ENCODE results near the gene OR8H3. TPM values are rescaled to one million over a fixed set of nuclear protein-coding genes. Genes with fewer than 3 reads are reported as not detected.
"Not testable (repeated sequence)": the region's sequence is repeated elsewhere in the genome, so short reads cannot be mapped to it uniquely, and the experiment has no call there.

Gene OR8H3, protein sequence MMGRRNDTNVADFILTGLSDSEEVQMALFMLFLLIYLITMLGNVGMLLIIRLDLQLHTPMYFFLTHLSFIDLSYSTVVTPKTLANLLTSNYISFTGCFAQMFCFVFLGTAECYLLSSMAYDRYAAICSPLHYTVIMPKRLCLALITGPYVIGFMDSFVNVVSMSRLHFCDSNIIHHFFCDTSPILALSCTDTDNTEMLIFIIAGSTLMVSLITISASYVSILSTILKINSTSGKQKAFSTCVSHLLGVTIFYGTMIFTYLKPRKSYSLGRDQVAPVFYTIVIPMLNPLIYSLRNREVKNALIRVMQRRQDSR
- not detected in 2 replicates for total RNA-seq (ENCODE audit: low replicate concordance)

DNA sequence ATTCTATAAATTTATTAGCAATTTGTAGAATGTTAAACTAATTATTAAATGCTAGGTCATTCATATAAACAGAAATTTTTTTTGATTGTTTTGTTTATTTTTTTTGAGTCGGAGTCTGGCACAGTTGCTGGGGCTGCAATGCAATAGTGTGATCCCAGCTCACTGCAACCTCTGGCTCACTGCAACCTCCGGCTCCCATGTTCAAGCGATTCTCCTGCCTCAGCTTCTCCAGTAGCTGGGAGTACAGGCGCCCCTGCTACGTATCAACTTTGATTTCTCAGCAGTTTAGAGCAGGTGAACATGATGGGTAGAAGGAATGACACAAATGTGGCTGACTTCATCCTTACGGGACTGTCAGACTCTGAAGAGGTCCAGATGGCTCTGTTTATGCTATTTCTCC is at the start of gene OR8H3:
Gene OR8H3, plus strand, starts transcription at position 301 of the 400 bp plus-strand sequence. Its CDS starts 0 bp downstream, at position 301.
- DNase-seq (ENCODE audit: low read depth): no peak
- no peak within 1 kb of the TSS for H3K4me3 ChIP-seq (ENCODE audit: low read depth, low read length)
- no peak for TF ChIP-seq CTCF (IDR thresholded peaks at IDR 0.05; ENCODE audit: insufficient read depth, low read length)

GRCh38 chr11:56089697-56090096 is 32.5 kb upstream of the OR8H3 start:
- no peak for TF ChIP-seq CTCF (IDR thresholded peaks at IDR 0.05; ENCODE audit: insufficient read depth, low read length)
- DNase-seq (ENCODE audit: low read depth): no peak
- H3K4me3 ChIP-seq (ENCODE audit: low read depth, low read length): no peak overlapping the region

GRCh38 chr11:56093008-56093407 is 29.2 kb upstream of the OR8H3 start, which contains the start of gene OR8I2:
OR8I2 (plus strand) TSS chr11:56093308; CDS start chr11:56093308, 0 bp downstream.
- TF ChIP-seq CTCF (IDR thresholded peaks at IDR 0.05; ENCODE audit: insufficient read depth, low read length): no peak

GRCh38 chr11:56103210-56103737 is 18.9 kb upstream of the OR8H3 start, which contains the start of gene OR8H2:
OR8H2 (plus strand) TSS chr11:56103687; CDS start chr11:56105043, 1,356 bp downstream.
- TF ChIP-seq CTCF (IDR thresholded peaks at IDR 0.05; ENCODE audit: insufficient read depth, low read length): no peak
- no peak for DNase-seq (ENCODE audit: low read depth)
- H3K4me3 ChIP-seq (ENCODE audit: low read depth, low read length): no peak within 1 kb of the TSS

More at GRCh38 chr11:56093008-56093407, 29.2 kb upstream of the OR8H3 start, which contains the start of gene OR8I2:
- no peak within 1 kb of the TSS for H3K4me3 ChIP-seq (ENCODE audit: low read depth, low read length)
- no peak for DNase-seq (ENCODE audit: low read depth)

DNA sequence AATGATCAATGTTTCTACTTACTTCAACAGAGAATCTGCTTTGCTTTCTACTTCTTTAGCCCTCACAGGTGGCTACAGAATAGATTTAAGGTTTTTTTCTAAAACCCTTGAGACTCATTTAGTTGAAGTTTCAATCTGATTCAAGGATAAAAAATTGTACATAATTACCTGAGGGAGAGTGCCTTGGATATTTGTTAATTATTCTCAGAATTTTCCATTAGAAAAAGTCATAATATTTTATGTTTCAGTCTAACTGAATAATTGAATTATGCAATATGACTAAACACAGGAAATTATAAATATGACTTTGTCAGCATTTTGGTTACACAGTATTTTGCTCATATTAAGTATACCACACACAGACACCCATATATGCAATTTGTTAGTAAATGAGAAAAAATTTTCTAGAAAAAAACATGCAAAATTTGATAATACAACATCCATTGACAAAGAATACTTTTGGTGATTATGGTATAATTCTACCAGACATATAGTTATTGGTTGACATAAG is 18.0 kb downstream of the OR8H3 start, which contains the start of gene OR8J3:
Gene OR8J3, minus strand, starts transcription at position 51 of the 511 bp plus-strand sequence. CDS start 2,483 bp downstream, outside the sequence.
- no peak within 1 kb of the TSS for H3K4me3 ChIP-seq (ENCODE audit: low read depth, low read length)
- DNase-seq (ENCODE audit: low read depth): no peak
- TF ChIP-seq CTCF (IDR thresholded peaks at IDR 0.05; ENCODE audit: insufficient read depth, low read length): no peak

- not testable (repeated sequence) for H3K4me3 ChIP-seq (ENCODE audit: low read depth, low read length)
Measured at GRCh38 chr11:56143681-56144080, 21.5 kb downstream of the OR8H3 start.

DNA sequence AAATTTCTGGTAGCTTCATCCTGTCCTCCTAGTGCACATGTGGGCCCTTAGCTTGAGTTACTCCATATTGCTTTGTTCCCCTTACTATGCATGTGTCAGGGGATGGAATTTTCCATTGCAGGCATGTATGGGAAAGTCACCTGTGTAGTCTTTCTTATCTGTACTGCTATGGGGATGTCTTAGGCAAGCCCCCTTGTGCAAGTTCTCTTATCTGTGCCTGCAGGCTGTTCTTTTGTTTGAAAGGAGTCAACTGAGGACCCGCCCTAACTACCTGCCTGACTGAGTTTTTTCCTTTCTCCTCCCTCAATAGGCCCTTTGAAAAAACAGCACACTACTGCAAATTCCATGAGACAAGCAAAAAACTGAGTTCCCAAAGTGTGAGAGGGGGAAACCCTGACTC is 29.2 kb downstream of the OR8H3 start:
- no peak for TF ChIP-seq CTCF (IDR thresholded peaks at IDR 0.05; ENCODE audit: insufficient read depth, low read length)
- no peak for DNase-seq (ENCODE audit: low read depth)

More at GRCh38 chr11:56143681-56144080, 21.5 kb downstream of the OR8H3 start:
- not testable (repeated sequence) for DNase-seq (ENCODE audit: low read depth)

More for the DNA sequence above, 29.2 kb downstream of the OR8H3 start:
- H3K4me3 ChIP-seq (ENCODE audit: low read depth, low read length): no peak overlapping the region

Measured in fibroblast of the aortic adventitia (primary cell).